NCI-H446 (cell line): ENCODE results near the gene MTM1.

Experiments used
- DNase-seq, 2 experiments: peaks; one replicate each; lab custom pipeline; 2025; lab: John Stamatoyannopoulos, UW

Gene MTM1

DNA sequence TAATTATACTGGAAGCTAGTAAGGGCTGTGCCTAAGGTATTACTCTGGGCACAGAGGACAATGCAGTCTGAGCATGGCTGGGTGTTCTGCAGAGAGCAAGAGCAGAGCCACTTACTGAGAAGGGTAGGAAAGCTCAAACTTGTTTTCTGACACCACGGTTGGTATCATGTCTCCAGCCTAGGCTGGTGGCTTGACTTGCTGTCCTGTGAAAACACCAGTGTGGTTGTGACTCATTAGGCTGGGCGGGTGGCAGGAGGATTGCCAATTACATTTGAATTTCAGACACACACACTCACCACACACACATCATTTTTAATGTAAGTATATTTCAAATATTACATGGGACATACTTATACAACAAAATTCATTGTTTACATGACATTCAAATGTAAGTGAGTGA lies 19.7 kb upstream of the MTM1 start:
- no peak for DNase-seq

DNA sequence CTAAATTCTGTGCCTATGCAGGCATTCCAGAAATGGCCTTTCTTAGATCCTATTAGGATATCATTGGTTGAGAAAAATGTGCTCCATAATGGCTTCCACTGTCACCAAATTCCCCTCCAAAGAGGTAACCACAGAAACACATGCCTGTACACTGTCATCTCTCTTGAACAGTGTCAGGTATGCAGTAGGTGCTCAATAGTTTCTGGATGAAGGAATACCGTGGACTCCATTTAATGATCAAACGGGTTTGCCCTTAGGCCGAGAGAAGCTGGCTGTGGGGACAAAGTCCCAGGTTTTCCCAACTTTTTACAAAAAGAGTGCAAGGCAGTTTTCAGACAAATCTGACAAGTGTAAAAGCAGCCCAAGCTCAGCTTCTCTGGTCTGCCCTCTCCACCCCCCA lies 16.5 kb upstream of the MTM1 start:
- DNase-seq, result no peak

DNA sequence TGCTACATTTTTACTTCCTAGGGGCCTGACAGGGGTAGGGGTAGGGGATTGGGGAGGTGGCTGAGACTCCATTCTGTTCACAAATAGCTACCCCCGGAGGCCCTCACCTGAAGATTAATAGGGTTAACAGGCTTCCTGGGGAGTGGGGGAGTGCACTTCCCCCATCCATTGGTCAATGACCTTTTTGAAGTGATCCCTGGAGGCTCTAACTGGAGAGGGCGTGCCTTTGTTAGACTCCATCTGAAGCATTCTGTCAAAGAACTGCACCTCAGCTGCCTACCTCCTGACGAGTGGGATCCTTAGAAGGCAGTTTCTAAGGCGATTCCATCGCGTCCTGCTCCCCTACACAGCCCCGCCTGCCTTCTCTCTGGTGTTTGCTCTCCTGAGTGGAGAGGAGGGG lies 10.0 kb upstream of the MTM1 start:
- no peak for DNase-seq

DNA sequence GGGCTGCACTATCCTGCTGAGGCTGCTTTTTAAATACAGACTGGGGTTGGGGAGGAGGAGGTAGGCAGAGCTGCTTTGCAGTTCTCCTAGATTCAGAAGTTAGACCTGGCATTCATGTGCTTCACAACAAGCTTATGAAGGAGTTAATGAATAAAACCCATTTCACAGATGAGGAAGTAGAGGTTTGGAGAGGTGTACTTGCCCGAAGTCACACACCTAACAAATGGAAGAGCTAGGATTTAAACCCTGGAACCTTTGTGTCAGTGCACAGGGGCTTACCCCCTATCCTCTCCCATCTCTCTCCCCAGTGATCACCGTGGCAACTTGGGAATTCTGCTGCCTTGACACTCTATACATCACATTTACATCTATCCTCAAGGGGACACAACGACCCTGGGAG lies 3.6 kb upstream of the MTM1 start:
- DNase-seq, result no peak

DNA sequence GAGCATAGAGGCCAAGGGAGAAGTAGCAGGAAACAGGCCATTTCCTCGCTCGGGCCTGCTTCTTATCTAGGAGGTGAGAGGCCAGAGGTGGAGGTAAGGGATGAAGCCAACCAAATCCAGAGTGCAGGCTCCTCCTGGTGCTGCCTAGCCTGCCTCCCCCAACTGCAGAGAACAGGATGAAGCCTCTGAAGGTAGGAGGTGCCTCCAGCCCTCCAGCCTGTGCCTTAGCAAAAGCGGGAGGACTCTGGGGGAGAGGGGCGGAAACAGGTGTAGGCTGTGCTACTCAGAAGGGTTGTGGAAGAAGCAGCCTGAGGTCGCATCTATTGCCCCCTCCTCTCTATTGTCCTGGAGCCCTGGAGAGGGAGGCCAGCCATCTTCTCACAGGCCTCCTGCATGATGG lies 2.9 kb upstream of the MTM1 start:
- no peak for DNase-seq

DNA sequence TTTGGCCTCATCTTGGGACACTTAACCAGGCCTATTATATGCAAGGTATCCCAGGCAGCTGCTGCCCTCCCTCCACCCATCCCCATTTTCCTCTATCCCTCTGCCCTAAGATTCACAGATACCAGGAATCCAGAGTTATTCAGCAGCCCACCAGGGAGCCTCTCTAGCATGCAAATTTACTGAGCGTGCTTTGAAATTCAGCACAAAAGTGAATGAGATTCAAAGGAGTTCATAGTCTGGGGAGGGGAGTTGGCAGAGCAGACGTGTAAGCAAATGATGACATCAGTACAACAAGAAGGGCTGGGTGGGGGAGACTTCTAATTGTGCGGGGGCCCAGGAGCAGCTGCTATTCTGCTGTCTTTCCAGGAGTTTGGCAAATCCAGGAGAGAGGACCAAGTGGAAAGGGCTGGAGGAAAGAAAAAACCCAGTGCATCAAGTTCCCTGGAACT lies 1.7 kb upstream of the MTM1 start:
- peak; percentile 40 to 65 for DNase-seq

DNA sequence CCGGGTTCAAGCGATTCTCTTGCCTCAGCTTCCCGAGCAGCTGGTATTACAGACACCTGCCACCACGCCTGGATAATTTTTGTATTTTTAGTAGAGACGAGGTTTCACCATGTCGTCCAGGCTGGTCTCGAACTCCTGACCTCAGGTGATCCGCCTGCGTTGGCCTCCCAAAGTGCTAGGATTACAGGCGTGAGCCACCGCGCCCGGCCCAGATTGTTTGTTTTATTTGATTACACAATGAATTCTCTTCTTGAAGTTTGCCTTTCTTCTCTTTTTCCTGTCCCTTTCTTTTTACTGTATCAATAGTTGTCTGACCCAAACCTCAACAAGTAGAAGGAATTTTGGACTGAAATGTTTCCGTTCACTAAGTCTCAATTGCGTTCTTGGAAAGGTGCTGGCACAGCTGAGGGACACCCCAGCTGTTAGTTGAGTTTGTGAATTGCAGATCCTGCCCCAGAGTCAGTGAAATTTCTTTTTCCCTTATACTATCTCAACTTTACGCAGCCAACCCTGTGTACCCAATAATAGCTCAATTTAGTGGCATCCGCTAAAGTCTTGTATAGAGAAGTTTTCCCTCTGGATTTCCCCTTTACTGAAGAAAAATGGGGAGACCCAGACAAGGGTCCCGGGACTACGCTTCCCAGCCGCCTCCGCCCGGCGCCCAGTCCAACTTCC lies 639 bp upstream of the MTM1 start:
- no peak for DNase-seq

DNA sequence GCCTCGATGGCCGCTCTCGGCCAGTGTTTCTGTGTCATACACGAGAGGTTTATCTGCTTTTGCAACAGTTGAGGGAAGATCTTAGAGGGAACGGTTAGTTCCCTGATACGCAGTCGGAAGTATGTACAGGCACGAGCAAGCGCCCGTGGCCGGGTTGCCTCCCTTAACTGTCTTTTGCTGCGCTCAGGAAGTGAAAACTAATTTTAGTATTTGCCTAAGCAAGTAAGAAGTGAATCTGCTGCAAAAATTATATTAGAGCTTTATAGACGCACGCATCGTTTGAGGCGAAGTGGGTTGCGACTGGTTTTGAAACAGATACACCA lies 695 bp downstream of the MTM1 start:
- DNase-seq, result no peak

DNA sequence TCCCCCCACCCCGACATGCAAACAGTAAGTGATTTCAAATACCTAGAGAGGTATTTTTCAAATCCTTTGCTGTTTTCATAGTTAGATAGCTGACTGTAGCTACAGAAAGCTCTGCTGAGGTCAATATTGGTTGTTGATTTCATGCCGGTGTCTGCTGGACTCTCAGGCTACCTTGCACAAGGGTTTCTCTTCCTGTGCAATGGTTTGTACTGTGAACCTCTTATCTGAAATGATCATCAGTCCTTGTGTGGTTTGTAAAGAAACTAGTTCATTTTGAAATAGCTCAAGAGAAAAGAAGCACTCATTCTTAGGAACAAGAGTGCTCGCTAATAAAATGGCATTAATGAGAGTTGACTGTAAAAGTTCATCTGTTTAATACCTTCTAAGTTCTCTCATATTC lies 2.1 kb downstream of the MTM1 start:
- DNase-seq, result no peak

DNA sequence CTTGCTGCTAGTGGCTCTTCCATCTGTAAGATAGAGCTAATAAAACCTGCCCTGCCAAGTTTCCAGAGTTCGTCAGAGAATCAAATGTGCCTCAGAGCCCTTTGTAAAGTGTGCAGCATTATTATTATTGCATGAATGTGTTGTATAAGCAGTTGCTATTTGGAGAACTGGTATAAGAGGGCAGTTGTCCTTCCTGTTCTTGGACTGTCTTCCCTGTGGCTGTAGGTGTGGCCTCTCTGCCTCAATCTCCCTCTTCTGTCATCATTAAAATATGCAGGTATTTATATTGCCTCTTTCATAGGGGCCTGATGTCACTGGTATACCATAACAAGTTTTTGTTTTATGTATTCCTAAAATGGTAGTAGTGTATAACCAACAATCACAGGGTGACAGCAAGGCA lies 3.8 kb downstream of the MTM1 start:
- no peak for DNase-seq

DNA sequence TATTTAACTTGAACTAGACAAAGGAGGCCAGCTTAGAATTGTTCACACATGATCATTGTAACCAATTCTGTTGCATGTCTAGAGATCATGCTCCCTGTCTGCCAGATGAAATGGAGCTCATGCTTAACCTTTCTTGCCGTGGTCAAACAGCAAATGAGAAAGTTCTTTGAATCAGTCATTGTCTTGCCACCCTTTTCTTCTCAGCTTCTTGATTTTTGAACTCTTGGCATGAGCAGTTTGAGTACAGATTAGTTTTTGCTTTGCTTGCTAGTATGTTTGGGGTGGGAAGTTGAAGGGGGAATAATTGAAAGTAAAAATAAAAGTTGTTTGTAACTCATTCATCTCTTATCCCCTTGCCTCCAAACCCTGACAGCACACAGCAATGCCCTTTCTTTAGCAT lies 4.7 kb downstream of the MTM1 start:
- DNase-seq, result no peak

DNA sequence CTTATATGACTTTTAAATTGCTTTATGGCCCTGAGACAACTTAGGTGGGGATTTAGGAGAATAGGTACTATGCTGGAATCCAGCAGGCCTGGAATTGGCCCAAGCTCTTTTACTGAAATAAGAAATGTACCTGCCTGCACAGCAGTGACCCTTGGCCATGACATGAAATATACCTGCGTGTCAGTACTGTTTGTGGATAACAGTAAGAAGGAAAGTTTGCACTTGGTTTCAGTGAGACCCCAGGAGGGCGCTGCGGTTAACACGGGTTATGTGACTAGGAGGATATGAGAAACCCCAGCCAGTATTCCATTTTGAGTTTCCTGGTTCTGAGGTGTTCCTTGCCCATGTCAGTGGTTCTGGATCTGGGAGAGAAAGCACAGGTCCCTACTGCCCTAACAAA lies 5.3 kb downstream of the MTM1 start:
- DNase-seq, result no peak

DNA sequence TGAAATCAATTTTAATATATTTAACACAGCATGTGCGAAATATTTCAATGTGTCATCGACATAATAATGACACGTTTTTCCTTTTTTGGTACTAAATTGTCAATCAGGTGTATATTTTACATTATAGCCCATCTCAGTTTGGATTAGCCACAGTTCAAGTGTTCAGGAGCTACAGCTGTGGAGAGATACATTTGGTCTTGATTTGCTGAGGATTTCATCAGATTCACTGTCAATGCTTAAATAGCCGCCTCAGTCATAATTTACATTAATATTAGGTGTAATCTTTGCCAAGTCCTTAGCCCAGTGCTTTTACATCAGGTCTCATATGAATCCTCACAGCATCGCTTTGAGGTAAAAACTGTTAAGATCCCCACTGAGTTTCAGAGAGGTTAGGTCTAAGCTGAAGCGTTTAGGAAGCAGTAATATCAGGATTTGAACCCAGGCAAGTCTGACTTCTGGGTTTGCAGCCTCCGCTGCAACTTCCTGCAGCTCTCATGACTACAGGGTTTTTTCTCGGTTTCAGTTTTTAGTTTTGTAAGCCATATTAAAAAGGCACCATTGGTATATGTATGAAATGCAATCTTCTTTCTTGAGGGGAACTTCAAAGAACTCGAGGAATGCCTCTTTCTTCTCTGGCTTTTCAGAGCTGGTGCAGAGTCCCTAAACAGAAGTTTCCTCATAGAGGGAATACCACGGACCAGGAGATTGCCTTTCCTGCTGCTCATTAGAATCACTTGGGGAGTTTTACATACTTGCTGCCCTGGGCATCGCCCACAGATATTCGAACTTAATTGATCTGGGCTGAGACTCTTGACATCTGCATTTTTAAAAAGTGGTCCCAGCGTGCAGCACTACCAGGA lies 6.4 kb downstream of the MTM1 start:
- DNase-seq, result no peak

DNA sequence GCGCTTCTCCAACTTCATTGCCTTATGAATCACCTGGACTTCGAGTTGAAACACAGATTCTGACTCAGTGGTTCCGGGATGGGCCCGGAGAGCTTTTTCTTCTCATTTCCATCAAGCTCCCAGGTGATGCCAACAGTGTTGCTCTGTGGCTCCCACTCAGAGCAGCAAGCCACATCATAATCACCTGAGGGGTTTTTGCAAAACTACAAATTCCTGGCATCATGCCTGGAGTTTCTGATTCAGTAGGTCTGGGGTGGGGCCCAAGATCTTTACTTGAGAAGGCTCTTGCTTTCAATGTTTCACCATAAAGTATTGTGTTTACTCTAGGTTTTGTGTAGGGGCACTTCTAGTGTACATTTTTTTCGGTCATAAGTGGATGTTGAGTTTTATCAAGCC lies 7.0 kb downstream of the MTM1 start:
- DNase-seq, result no peak

DNA sequence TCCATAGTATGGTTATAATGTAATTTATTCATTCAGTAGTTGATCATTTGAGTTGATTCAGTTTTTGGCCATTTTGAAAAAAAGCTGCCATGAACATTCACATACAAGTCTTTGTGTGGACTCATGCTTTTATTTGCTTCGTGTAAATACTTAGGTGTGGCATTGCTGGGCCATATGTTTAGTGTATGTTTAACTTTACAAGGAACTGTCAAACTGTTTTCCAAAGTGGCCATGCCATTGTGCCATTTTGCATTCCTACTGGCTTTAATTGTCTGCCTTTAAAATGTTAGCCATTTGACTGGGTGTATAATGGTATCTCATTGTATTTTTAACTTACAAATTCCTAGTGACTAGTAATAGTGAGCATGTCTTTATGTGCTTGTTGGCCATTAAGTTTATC lies 8.8 kb downstream of the MTM1 start:
- no peak for DNase-seq

DNA sequence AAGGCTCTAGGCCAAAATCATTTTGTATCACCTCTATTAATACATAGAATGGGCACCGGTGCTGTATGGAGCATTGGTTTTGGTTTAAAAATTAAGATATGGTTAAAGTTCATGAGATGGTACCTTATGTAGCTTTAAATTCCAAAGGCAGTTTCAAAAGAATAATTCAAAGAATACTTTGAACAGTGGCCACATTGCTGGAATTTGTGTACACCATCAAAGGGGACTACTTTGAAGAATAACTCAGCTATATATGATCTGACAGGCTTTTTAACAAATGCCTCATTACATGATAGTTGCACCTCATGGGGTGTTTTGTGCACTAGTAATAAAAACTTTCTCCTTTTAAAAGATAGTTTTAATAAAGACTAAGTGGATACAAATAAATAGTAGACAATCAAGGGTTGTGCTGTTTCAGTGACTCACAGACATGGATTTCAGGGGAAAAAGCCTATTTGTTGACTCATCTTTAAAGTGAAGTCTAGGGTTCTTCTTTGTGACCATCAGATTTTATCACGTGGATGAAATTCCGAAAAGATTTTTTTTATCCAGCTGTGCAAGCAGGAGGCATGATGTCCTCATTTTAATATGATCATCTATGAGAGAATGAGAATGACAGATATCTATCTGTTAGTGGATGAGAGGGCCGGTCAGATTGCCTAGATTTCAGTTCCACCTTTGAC lies 12.8 kb downstream of the MTM1 start:
- DNase-seq, result no peak

DNA sequence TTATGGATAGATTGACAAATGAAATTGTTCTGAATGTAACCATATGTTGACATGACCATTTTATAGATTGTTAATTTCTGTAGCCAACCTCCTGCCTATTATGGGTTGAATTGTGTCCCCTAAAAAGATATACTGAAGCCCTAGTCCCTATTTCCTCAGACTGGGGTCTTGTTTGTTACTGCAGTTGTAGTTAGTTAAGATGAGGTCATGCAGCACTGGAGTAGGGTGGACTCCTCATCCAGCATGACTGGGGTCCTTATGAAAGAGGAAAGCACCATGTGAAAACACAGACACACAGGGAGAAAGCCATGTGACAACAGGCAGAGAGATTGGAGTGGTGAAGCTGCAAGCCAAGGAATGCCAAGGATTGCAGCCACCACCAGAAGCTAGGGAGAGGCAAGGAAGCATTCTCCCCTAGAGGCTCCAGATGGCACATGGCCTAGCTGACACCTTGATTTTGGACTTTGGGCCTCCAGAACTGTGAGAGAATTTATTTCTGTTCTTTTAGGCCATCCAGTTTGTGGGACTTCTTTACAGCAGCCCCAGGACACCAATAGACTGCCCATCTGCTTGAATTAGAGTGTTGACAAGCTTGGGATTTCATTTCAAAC lies 14.0 kb downstream of the MTM1 start:
- no peak for DNase-seq

DNA sequence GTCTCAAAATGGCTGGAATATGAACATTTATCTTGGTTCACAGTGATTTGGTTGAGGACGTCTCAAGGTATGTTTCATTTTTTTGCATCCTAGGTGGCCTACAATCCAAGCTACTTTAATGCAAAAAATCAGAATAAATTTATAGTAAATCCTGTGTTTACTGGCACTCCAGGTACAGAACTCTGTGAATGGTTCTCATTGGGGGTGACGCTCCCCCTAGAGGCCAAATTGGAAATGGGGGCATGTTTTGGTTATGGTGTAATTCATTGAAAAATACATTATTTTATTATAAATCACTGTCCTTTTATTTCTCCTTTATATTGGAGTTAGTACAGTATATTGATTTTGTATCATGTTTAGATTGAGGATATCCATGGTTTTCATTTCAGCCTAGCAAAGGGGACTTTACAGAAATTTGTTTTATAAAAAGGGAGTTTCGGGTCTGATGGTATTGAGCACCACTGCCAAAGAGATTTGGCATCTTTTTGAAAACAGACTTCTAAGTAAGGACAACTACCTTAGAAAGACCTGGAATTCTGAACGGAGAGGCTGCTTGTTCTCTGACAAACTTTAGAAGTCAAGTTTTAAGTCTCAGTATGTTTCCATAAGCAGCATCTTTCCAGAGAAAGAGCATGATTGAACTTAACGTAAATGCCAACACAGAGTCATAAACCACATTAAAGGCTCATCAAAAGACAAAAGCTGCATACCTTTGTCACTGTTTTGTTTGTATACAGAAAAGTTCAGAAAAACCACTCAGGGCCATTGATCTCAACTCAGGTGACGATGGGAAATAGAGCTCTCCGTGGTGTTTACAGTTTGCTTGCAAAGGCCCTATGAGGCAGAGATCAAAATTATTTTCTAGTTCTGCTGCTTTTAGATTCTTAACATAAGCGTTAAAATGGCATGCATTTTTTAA lies 19.4 kb downstream of the MTM1 start:
- DNase-seq, result peak in 1 of 2 experiments; percentile 18

DNA sequence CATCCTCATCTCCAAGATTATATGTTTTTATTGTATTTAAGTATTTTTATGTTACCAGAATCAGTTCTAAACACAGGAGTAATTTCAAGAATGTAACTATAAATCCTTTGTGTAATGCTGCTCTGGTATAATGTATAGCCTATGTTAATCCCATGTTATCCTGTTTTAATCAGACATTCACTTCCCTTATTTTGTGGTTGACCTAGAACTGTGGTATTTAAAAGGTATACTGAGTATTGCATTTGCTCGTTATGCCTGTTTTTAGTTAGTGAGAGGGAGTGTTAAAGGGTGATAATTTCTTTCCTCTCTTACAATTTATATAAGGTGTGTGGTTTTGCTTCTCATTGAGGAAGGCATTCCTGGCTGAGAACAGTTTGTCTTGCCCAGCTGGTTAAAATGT lies 26.2 kb downstream of the MTM1 start:
- no peak for DNase-seq

DNA sequence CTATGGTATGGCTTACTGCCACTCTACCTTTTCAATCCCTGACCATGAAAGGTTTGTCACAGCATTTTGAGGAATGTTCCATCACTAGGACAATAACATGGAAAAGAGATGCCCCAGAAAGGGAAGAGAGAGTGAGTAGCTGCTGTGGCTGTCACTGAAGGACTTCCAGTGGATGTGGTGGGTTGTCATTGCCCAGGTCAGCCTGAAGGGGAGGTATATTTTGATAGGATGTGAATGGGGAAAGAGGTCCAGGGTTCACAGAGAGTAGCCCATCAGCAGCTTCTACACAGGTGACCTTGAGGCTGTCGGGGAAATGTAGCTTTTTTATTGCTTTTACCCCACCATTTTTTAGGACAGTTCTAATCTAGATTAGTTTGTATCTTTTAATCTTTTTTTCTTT lies 30.8 kb downstream of the MTM1 start:
- no peak for DNase-seq

DNA sequence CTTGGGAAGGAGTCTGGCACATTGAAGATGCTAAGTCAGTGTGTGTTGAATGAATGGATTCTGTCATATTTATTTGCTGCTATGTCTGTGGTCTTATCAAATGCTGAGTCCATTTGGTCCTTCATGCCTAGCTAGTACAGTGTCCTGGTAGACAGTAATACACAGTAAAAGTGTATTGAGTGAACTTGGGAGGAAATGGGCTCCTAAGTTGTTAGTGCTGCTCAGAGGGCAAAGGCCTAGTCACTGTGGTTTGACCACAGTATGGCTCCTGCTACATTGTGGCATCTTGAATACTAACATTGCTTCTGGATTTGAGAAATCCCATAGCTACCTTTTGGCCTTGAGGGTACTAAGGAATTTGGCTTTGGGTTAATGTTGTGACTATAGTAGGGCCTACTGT lies 33.9 kb downstream of the MTM1 start:
- DNase-seq, result no peak

DNA sequence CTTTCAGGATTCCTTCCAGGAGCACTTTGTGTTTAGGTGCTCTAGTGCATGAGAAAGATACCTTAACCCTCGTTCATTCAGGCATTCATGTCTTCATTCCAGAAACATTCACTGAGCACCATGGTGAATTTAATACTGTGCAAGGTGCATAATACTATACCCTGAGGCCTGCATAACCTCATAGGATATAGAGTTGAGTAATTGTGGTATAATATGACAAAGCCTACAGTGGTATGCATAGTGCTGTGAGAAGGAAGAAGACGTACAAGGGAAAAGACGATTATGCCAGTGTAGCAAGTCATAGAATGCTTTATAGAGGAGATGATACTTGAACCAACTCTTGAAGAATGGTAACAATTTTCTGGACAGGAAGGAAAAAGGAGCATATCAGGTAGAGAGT lies 34.3 kb downstream of the MTM1 start:
- no peak for DNase-seq
